ENCODE measurements around the gene CCDC170.

The CCDC170 gene

GRCh38 chr6:151637814-151638213 is 144.0 kb downstream of the CCDC170 start:
- no peak overlapping the region for H3K4me3 ChIP-seq (replicated peaks; ENCODE audit: low read depth, low read length)
- DNase-seq (ENCODE audit: extremely low read depth, low read depth): no peak
- no peak for TF ChIP-seq CTCF (IDR thresholded peaks at IDR 0.05; ENCODE audit: low read depth, low read length, missing control alignments)

GRCh38 chr6:151639750-151640149 is 145.9 kb downstream of the CCDC170 start:
- no peak for TF ChIP-seq CTCF (IDR thresholded peaks at IDR 0.05; ENCODE audit: low read depth, low read length, missing control alignments)
- H3K4me3 ChIP-seq (replicated peaks; ENCODE audit: low read depth, low read length): no peak overlapping the region
- DNase-seq (ENCODE audit: extremely low read depth, low read depth): no peak

GRCh38 chr6:151641028-151641427 is 147.2 kb downstream of the CCDC170 start:
- no peak for TF ChIP-seq CTCF (IDR thresholded peaks at IDR 0.05; ENCODE audit: low read depth, low read length, missing control alignments)
- H3K4me3 ChIP-seq (replicated peaks; ENCODE audit: low read depth, low read length): no peak overlapping the region
- DNase-seq (ENCODE audit: extremely low read depth, low read depth): no peak

- TF ChIP-seq CTCF (IDR thresholded peaks at IDR 0.05; ENCODE audit: low read depth, low read length, missing control alignments): peak; percentile 39
- no peak overlapping the region for H3K4me3 ChIP-seq (replicated peaks; ENCODE audit: low read depth, low read length)
- DNase-seq (ENCODE audit: extremely low read depth, low read depth): no peak
These were observed 154.3 kb downstream of the CCDC170 start for GRCh38 chr6:151647976-151648639.

DNA sequence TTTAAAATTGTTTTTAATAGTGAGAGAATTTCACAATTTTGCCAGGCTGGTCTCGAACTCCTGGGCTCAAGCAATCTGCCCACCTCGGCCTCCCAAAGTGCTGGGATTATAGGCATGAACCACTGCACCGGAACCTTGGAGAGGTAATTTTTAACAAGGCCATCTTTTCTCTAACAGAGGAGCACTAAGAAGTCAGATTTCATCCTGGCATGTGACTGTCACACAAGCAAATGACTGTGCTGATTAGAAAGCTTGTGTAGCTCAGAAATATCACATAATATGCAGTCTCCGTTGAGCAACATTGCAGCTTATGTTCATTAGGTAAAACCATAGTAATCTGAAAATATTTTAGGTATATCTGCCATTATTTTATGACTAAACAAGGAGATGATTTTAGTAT is 156.0 kb downstream of the CCDC170 start:
- no peak for TF ChIP-seq CTCF (IDR thresholded peaks at IDR 0.05; ENCODE audit: low read depth, low read length, missing control alignments)
- no peak for DNase-seq (ENCODE audit: extremely low read depth, low read depth)
- H3K4me3 ChIP-seq (replicated peaks; ENCODE audit: low read depth, low read length): no peak overlapping the region

DNA sequence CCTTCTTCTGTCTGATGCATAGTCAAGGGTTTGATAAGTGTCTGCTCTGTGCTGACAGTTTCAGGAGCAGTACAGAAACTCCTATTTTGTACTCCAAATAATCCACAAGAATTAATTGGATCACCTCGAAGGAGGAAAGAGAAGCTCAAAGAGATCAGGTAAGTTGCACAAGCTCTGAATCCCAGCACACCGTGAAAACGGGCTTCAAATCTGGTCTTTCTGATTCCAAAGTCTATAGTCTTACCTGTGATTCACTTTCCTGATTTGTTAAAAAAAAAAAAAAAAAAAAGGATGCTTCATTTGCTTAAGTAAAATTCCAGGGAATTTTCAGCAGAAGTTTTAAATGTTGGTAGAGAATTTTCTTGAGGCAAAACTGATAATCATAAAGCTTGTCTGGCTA is 157.8 kb downstream of the CCDC170 start:
- no peak for DNase-seq (ENCODE audit: extremely low read depth, low read depth)
- no peak for TF ChIP-seq CTCF (IDR thresholded peaks at IDR 0.05; ENCODE audit: low read depth, low read length, missing control alignments)
- H3K4me3 ChIP-seq (replicated peaks; ENCODE audit: low read depth, low read length): no peak overlapping the region

- no peak for DNase-seq (ENCODE audit: extremely low read depth, low read depth)
- no peak for TF ChIP-seq CTCF (IDR thresholded peaks at IDR 0.05; ENCODE audit: low read depth, low read length, missing control alignments)
- H3K4me3 ChIP-seq (replicated peaks; ENCODE audit: low read depth, low read length): no peak overlapping the region
These were observed 158.5 kb downstream of the CCDC170 start for GRCh38 chr6:151652325-151652724.

Measured in HFF-Myc (cell line).